SK-N-SH (cell line): Measurements from ENCODE around the gene TECTB. TPM values are rescaled to one million over a fixed set of nuclear protein-coding genes. Genes with fewer than 3 reads are reported as not detected.

ENCODE experiments used
- CTCF ChIA-PET: fragments of 300-600, 350-600 bp; formaldehyde crosslinking; extraction: SDS; loops from one replicate; lab custom pipeline; 2021; lab: Yijun Ruan, JAX
- POLR2A ChIA-PET: fragments of 350-600 bp; sonication (Branson Sonifier 250); formaldehyde crosslinking; extraction: SDS; loops from one replicate; lab custom pipeline; 2020; ENCODE audit warnings: antibody characterized with exemption, inconsistent platforms; lab: Yijun Ruan, JAX
- DNase-seq: peaks from one replicate; pipeline ENCODE4 v3.0.0; 2012
- H2AFZ ChIP-seq: fragments of 200-600 bp; sonication (generic); 2 replicates; pipeline ENCODE4 v1.8.1; 2016; ENCODE audit warnings: antibody characterized with exemption, mild to moderate bottlenecking, low read depth
- H3F3A ChIP-seq: fragments of 200-600 bp; sonication (generic); replicated peaks from 2 replicates; pipeline ENCODE3; 2016; ENCODE audit warnings: antibody characterized with exemption, mild to moderate bottlenecking; ENCODE audit not compliant: insufficient read depth
- H3K27ac ChIP-seq, 2 experiments: fragments of 200-500 bp in 1 of 2; fragments of 200-600 bp in 1 of 2; sonication (Bioruptor generic) in 1 of 2; sonication (generic), shearing (Covaris generic) in 1 of 2; 2 replicates each; pipeline versions ENCODE4 v1.5.1 to v1.6.1; 2014 to 2016; ENCODE audit warnings: low read depth in 2 of 2, inconsistent platforms in 1 of 2, low read length in 1 of 2, mild to moderate bottlenecking in 1 of 2, mixed read lengths in 1 of 2
- H3K27me3 ChIP-seq: fragments of 200-600 bp; sonication (generic), shearing (Covaris generic); 2 replicates; pipeline ENCODE4 v1.6.1; 2016; ENCODE audit warnings: mixed run types; ENCODE audit not compliant: insufficient read depth
- H3K36me3 ChIP-seq, 2 experiments: fragments of 200-500 bp in 1 of 2; fragments of 200-600 bp in 1 of 2; sonication (Bioruptor generic) in 1 of 2; sonication (generic) in 1 of 2; replicated peaks in 1 of 2; 2 replicates each; pipeline versions ENCODE3 to v1.5.1; 2014 to 2016; ENCODE audit warnings: low read length in 1 of 2, mild to moderate bottlenecking in 1 of 2; ENCODE audit not compliant: insufficient read depth in 2 of 2, control insufficient read depth in 1 of 2
- H3K4me1 ChIP-seq, 2 experiments: fragments of 200-500 bp in 1 of 2; fragments of 200-600 bp in 1 of 2; sonication (Bioruptor generic) in 1 of 2; sonication (generic), shearing (Covaris generic) in 1 of 2; 2 replicates each; pipeline versions ENCODE4 v1.5.1 to v1.6.1; 2014 to 2016; ENCODE audit warnings: low read depth in 1 of 2, low read length in 1 of 2, mixed run types in 1 of 2; ENCODE audit not compliant: insufficient read depth in 2 of 2, control insufficient read depth in 1 of 2
- H3K4me2 ChIP-seq: fragments of 200-600 bp; sonication (generic), shearing (Covaris generic); 2 replicates; pipeline ENCODE4 v1.6.1; 2017; ENCODE audit warnings: mixed run types
- H3K4me3 ChIP-seq, 2 experiments: fragments of 200-500 bp in 1 of 2; fragments of 200-600 bp in 1 of 2; sonication (Bioruptor generic) in 1 of 2; sonication (generic), shearing (Covaris generic) in 1 of 2; 2 replicates each; pipeline versions ENCODE4 v1.5.1 to v1.8.1; 2014 to 2016; ENCODE audit warnings: low read depth in 2 of 2, inconsistent platforms in 1 of 2, low read length in 1 of 2, mild to moderate bottlenecking in 1 of 2, mixed read lengths in 1 of 2, moderate library complexity in 1 of 2
- H3K79me2 ChIP-seq: fragments of 200-600 bp; sonication (generic); 2 replicates; pipeline ENCODE4 v1.8.1; 2017; ENCODE audit warnings: mild to moderate bottlenecking; ENCODE audit not compliant: insufficient read depth
- H3K9ac ChIP-seq: fragments of 200-600 bp; sonication (generic); 2 replicates; pipeline ENCODE4 v1.6.1; 2017; ENCODE audit warnings: mixed run types
- H3K9me2 ChIP-seq: fragments of 200-600 bp; sonication (generic); 2 replicates; pipeline ENCODE4 v1.6.1; 2017; ENCODE audit warnings: mixed run types
- H3K9me3 ChIP-seq: fragments of 200-600 bp; sonication (generic); 2 replicates; pipeline ENCODE4 v1.6.1; 2017; ENCODE audit warnings: mixed run types, mild to moderate bottlenecking, moderate library complexity
- H4K20me1 ChIP-seq: fragments of 200-600 bp; sonication (generic); 2 replicates; pipeline ENCODE4 v1.6.1; 2017; ENCODE audit warnings: mild to moderate bottlenecking, mixed run types; ENCODE audit not compliant: insufficient read depth
- EZH2phosphoT487 ChIP-seq: fragments of 200-600 bp; sonication (generic); IDR thresholded peaks from 2 replicates; pipeline ENCODE4 v1.6.1; 2017; ENCODE audit warnings: low read depth, mixed run types, mild to moderate bottlenecking, antibody characterized with exemption, moderate library complexity, borderline replicate concordance
- FOXJ3 ChIP-seq: sonication (generic); formaldehyde crosslinking; IDR thresholded peaks from 2 replicates; pipeline ENCODE4 v1.5.1; 2020; ENCODE audit warnings: mild to moderate bottlenecking, missing genetic modification reagents
- JUND ChIP-seq: IDR thresholded peaks from 2 replicates; pipeline ENCODE4 v1.4.0; 2012
- MEF2A ChIP-seq: IDR thresholded peaks from 2 replicates; pipeline ENCODE4 v1.4.0; 2012; ENCODE audit warnings: low read depth, borderline replicate concordance
- NFIC ChIP-seq: IDR thresholded peaks from 2 replicates; pipeline ENCODE4 v1.4.0; 2012; ENCODE audit warnings: borderline replicate concordance
- NRF1 ChIP-seq: IDR thresholded peaks from 2 replicates; pipeline ENCODE4 v1.6.1; 2012; ENCODE audit warnings: low read depth, mild to moderate bottlenecking, low read length
- RCOR1 ChIP-seq: fragments of 150-350 bp; IDR thresholded peaks from 2 replicates; pipeline ENCODE4 v1.6.1; 2017; ENCODE audit warnings: antibody characterized with exemption, low read length
- RXRA ChIP-seq: IDR thresholded peaks from 2 replicates; pipeline ENCODE4 v1.4.0; 2012; ENCODE audit warnings: low read depth, mild to moderate bottlenecking, borderline replicate concordance
- SMC3 ChIP-seq: IDR thresholded peaks from 2 replicates; pipeline ENCODE4 v1.6.1; 2012; ENCODE audit warnings: low read depth, low read length, improper control_type of control experiment
- TEAD4 ChIP-seq: IDR thresholded peaks from 2 replicates; pipeline ENCODE4 v1.4.0; 2012; ENCODE audit warnings: mild to moderate bottlenecking, borderline replicate concordance; ENCODE audit not compliant: insufficient read depth
- USF1 ChIP-seq: IDR thresholded peaks from 2 replicates; pipeline ENCODE4 v1.4.0; 2012; ENCODE audit warnings: low read depth, borderline replicate concordance
- USF2 ChIP-seq: fragments of 150-350 bp; IDR thresholded peaks from 2 replicates; pipeline ENCODE4 v1.6.1; 2017; ENCODE audit warnings: antibody characterized with exemption, low read length, low read depth, borderline replicate concordance
- WGBS: methylation state at CpG from one replicate; pipeline ENCODE4 v1.1.6; 2017; ENCODE audit warnings: low lambda C conversion rate; 5-methylcytosine and 5-hydroxymethylcytosine counted together
- polyA plus RNA-seq, 3 experiments: library from polyadenylated mRNA; depleted of rRNA; stranded (reverse); fragments of >200 nt; gene quantifications; 2 replicates each; pipeline ENCODE4 v1.2.3, GENCODE V29; 2012
- TF ChIP-seq, protein P1 (sequence below): IDR thresholded peaks from 2 replicates; pipeline ENCODE4 v1.4.0; 2012; ENCODE audit warnings: low read depth
- TF ChIP-seq, protein P2 (sequence below): IDR thresholded peaks from 2 replicates; pipeline ENCODE4 v1.6.1; 2012; ENCODE audit warnings: mild to moderate bottlenecking, low read depth, low read length, moderate library complexity

Gene TECTB
- polyA plus RNA-seq, 1 of the 3 experiments (the other 2 are of a cell fraction), result not detected

DNA sequence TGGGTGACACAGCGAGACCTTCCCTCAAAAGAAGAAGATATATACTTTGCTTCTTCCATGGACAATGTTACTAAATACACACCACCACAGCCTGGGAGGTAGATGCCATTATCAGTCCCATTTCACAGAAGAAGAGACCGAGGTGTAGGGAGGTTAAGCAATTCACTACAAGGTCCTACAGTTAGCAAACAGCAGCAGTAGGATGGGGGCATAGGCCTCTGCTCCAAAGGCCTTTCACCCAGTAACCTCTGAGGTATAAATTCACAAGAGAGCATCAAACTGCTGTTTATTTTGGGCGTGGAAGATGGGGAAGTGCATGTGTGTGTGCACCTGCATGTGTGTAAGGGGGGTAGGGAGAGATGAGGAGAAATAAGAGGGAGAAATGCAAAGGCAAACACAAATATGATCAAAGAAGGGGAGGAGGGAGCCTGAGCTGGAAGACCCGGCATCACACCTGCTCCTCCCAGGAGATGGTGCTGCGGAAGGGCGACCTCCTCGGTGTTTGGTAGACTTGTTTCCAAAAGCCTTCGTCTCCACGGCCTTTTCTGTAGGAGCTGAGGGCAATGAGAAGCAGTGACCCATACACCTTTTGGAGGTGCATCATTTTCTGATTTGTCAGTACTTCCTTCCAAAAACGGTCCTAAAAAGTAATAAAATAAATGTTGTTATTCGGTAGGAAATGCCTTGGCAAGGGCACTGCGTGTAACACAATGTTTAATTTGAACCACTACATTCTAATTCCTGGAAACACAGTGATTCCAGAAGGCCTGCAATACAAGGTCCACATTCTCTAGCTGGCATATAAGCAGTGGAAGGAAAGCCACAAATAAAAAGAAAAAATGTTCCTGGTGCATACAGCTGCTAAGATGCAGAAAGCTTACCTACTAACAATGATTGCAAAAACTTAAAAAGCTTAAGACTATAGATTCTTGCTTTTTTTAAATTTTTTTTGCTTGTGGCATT, 64.8 kb downstream of the TECTB start:
- TF ChIP-seq MEF2A, result no peak
- no peak for TF ChIP-seq USF2
- TF ChIP-seq NRF1, result no peak
- TF ChIP-seq TEAD4, result no peak
- TF ChIP-seq RXRA, result no peak
- TF ChIP-seq RCOR1, result no peak
- TF ChIP-seq NFIC, result no peak
- TF ChIP-seq, protein P1, sequence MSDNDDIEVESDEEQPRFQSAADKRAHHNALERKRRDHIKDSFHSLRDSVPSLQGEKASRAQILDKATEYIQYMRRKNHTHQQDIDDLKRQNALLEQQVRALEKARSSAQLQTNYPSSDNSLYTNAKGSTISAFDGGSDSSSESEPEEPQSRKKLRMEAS, result no peak
- TF ChIP-seq FOXJ3 (CRISPR knock-in tag), result no peak
- TF ChIP-seq JUND, result no peak
- no peak for TF ChIP-seq SMC3
- TF ChIP-seq, protein P2, sequence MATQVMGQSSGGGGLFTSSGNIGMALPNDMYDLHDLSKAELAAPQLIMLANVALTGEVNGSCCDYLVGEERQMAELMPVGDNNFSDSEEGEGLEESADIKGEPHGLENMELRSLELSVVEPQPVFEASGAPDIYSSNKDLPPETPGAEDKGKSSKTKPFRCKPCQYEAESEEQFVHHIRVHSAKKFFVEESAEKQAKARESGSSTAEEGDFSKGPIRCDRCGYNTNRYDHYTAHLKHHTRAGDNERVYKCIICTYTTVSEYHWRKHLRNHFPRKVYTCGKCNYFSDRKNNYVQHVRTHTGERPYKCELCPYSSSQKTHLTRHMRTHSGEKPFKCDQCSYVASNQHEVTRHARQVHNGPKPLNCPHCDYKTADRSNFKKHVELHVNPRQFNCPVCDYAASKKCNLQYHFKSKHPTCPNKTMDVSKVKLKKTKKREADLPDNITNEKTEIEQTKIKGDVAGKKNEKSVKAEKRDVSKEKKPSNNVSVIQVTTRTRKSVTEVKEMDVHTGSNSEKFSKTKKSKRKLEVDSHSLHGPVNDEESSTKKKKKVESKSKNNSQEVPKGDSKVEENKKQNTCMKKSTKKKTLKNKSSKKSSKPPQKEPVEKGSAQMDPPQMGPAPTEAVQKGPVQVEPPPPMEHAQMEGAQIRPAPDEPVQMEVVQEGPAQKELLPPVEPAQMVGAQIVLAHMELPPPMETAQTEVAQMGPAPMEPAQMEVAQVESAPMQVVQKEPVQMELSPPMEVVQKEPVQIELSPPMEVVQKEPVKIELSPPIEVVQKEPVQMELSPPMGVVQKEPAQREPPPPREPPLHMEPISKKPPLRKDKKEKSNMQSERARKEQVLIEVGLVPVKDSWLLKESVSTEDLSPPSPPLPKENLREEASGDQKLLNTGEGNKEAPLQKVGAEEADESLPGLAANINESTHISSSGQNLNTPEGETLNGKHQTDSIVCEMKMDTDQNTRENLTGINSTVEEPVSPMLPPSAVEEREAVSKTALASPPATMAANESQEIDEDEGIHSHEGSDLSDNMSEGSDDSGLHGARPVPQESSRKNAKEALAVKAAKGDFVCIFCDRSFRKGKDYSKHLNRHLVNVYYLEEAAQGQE, result no peak
- TF ChIP-seq USF1, result no peak
- TF ChIP-seq EZH2phosphoT487, result no peak
- H3K4me1 ChIP-seq, result peaks cover 0 to 12% of the 10 kb centered on the region in 2 experiments; a peak in 1 of 4 replicates
- H3F3A ChIP-seq, result no peaks in the 10 kb centered on the region
- H2AFZ ChIP-seq, result no peak overlapping the region
- H3K79me2 ChIP-seq, result no peaks in the 10 kb centered on the region
- ChIA-PET CTCF (interaction anchor here (1.5 kb wide), 1 partner anchor 28 kb away, joined by 4 read pairs; no protein-coding TSS in a partner anchor), POLR2A (no interaction called here)
- H3K36me3 ChIP-seq, result no peaks in the 10 kb centered on the region
- H3K9me3 ChIP-seq, result no peaks in the 10 kb centered on the region
- no peaks in the 10 kb centered on the region for H4K20me1 ChIP-seq
- DNase-seq, result no peak
- no peak overlapping the region for H3K27ac ChIP-seq
- 57% methylated on average over 12 of the region's 12 CpGs for WGBS
- H3K4me3 ChIP-seq, result no peak overlapping the region
- no peak overlapping the region for H3K4me2 ChIP-seq
- no peak overlapping the region for H3K9ac ChIP-seq
- H3K9me2 ChIP-seq, result no peaks in the 10 kb centered on the region
- H3K27me3 ChIP-seq, result no peaks in the 10 kb centered on the region
